Neural cell (in vitro differentiated cells): Measurements from ENCODE around the gene FAM53B. TPM values are rescaled to one million over a fixed set of nuclear protein-coding genes. Genes with fewer than 3 reads are reported as not detected.

Experiments
- H2AFZ ChIP-seq: fragments of 200-600, 300-800 bp; sonication (generic), shearing (Covaris generic); 2 replicates; pipeline ENCODE4 v1.6.0; 2014; ENCODE audit warnings: low read depth, mild to moderate bottlenecking, antibody characterized with exemption, low read length, moderate library complexity
- H3F3A ChIP-seq: fragments of 200-600 bp; shearing (Covaris generic); 2 replicates; pipeline ENCODE4 v1.6.1; 2016; ENCODE audit warnings: mild to moderate bottlenecking, moderate library complexity, mixed read lengths, antibody characterized with exemption, low read length; ENCODE audit not compliant: insufficient read depth, poor library complexity, severe bottlenecking
- H3K27ac ChIP-seq: fragments of 200-600, 300-800 bp; sonication (generic), shearing (Covaris generic); 2 replicates; pipeline ENCODE4 v1.5.1; 2014; ENCODE audit warnings: mild to moderate bottlenecking, low read length, moderate library complexity
- H3K27me3 ChIP-seq: fragments of 300-800, 200-600 bp; sonication (generic), shearing (Covaris generic); 2 replicates; pipeline ENCODE4 v1.6.0; 2014; ENCODE audit warnings: mild to moderate bottlenecking, low read depth, low read length, moderate library complexity; ENCODE audit not compliant: insufficient read depth
- H3K36me3 ChIP-seq: fragments of 300-800, 200-600 bp; sonication (generic), shearing (Covaris generic); 2 replicates; pipeline ENCODE4 v1.5.1; 2014; ENCODE audit warnings: mild to moderate bottlenecking, antibody characterized with exemption, low read length, moderate library complexity; ENCODE audit not compliant: insufficient read depth
- H3K4me2 ChIP-seq: fragments of 300-800, 200-600 bp; sonication (generic), shearing (Covaris generic); 2 replicates; pipeline ENCODE4 v1.6.0; 2014; ENCODE audit warnings: mild to moderate bottlenecking, low read length
- H3K4me3 ChIP-seq: fragments of 300-800, 200-600 bp; sonication (generic), shearing (Covaris generic); 2 replicates; pipeline ENCODE4 v1.5.1; 2014; ENCODE audit warnings: mild to moderate bottlenecking, low read length, moderate library complexity
- H3K79me2 ChIP-seq: fragments of 200-600 bp; shearing (Covaris generic); replicated peaks from 2 replicates; pipeline ENCODE4 v1.6.0; 2014; ENCODE audit warnings: mild to moderate bottlenecking, low read length, moderate library complexity; ENCODE audit not compliant: insufficient read depth
- H3K9ac ChIP-seq: fragments of 300-800, 200-600 bp; sonication (generic), shearing (Covaris generic); 2 replicates; pipeline ENCODE4 v1.6.1; 2016; ENCODE audit warnings: mild to moderate bottlenecking, low read length, mixed read lengths
- H3K9me2 ChIP-seq: fragments of 200-600 bp; shearing (Covaris generic); 2 replicates; pipeline ENCODE4 v1.6.1; 2016; ENCODE audit warnings: mild to moderate bottlenecking, low read length, mixed read lengths; ENCODE audit not compliant: insufficient read depth
- H3K9me3 ChIP-seq: fragments of 200-600, 300-800 bp; sonication (generic), shearing (Covaris generic); 2 replicates; pipeline ENCODE4 v1.6.1; 2016; ENCODE audit warnings: mild to moderate bottlenecking, mixed run types, low read length, moderate library complexity, mixed read lengths
- H4K20me1 ChIP-seq: fragments of 200-600 bp; shearing (Covaris generic); 2 replicates; pipeline ENCODE4 v1.6.1; 2016; ENCODE audit warnings: mild to moderate bottlenecking, mixed run types; ENCODE audit not compliant: insufficient read depth
- CTCF ChIP-seq: fragments of 450-650 bp; IDR thresholded peaks from 2 replicates; pipeline ENCODE4 v1.5.1; 2014; ENCODE audit warnings: antibody characterized with exemption, mild to moderate bottlenecking, moderate library complexity; ENCODE audit not compliant: poor library complexity, severe bottlenecking
- EP300 ChIP-seq: fragments of 450-650 bp; conservative IDR thresholded peaks from 2 replicates; pipeline ENCODE4 v1.6.1; 2014; ENCODE audit warnings: antibody characterized with exemption, mild to moderate bottlenecking, moderate library complexity; ENCODE audit not compliant: poor library complexity, severe bottlenecking
- EZH2 ChIP-seq: fragments of 200-600, 300-800 bp; shearing (Covaris generic), sonication (generic); IDR thresholded peaks from 2 replicates; pipeline ENCODE4 v1.6.1; 2014; ENCODE audit warnings: antibody characterized with exemption, low read length, borderline replicate concordance, mild to moderate bottlenecking; ENCODE audit not compliant: insufficient read depth, poor library complexity, severe bottlenecking
- MXI1 ChIP-seq: fragments of 450-650 bp; conservative IDR thresholded peaks from 2 replicates; pipeline ENCODE4 v1.6.1; 2014; ENCODE audit warnings: antibody characterized with exemption, mild to moderate bottlenecking; ENCODE audit not compliant: poor library complexity, severe bottlenecking
- POLR2AphosphoS5 ChIP-seq: IDR thresholded peaks from 2 replicates; pipeline ENCODE4 v1.6.1; 2012
- RAD21 ChIP-seq: fragments of 450-650 bp; conservative IDR thresholded peaks from 2 replicates; pipeline ENCODE4 v1.6.1; 2014; ENCODE audit warnings: antibody characterized with exemption, mild to moderate bottlenecking, moderate library complexity
- REST ChIP-seq: IDR thresholded peaks from 2 replicates; pipeline ENCODE4 v1.6.1; 2012; ENCODE audit warnings: borderline replicate concordance
- SMC3 ChIP-seq: fragments of 450-650 bp; conservative IDR thresholded peaks from 2 replicates; pipeline ENCODE4 v1.6.1; 2014; ENCODE audit warnings: antibody characterized with exemption, mild to moderate bottlenecking, moderate library complexity; ENCODE audit not compliant: poor library complexity
- TAF1 ChIP-seq: IDR thresholded peaks from 2 replicates; pipeline ENCODE4 v1.6.1; 2012; ENCODE audit warnings: low read depth
- polyA plus RNA-seq: library from polyadenylated mRNA; depleted of rRNA; stranded (reverse); fragments of >200 nt; gene quantifications from 2 replicates; pipeline ENCODE4 v1.2.3, GENCODE V29; 2014

Gene FAM53B
- polyA plus RNA-seq, 1 donor from 2014 or later, result 21.8 TPM

GRCh38 chr10:124693801-124694416 is 50.3 kb downstream of the FAM53B start:
- Histone ChIP-seq H3K9ac (no peak overlapping the region), H3K4me2 (no peak overlapping the region), H3K9me2 (no peaks in the 10 kb centered on the region), H3K79me2 (no peaks in the 10 kb centered on the region), H3K9me3 (no peaks in the 10 kb centered on the region), H3K27me3 (no peaks in the 10 kb centered on the region), H3K36me3 (no peaks in the 10 kb centered on the region), H3F3A (no peaks in the 10 kb centered on the region), H3K27ac (no peak overlapping the region), H3K4me3 (no peak overlapping the region), H4K20me1 (no peaks in the 10 kb centered on the region), H2AFZ (no peak overlapping the region)
- TF ChIP-seq EZH2, result no peak
- TF ChIP-seq EP300, result no peak
- TF ChIP-seq SMC3, result no peak
- no peak for TF ChIP-seq RAD21
- no peak for TF ChIP-seq CTCF
- no peak for TF ChIP-seq POLR2AphosphoS5
- TF ChIP-seq TAF1, result no peak

DNA sequence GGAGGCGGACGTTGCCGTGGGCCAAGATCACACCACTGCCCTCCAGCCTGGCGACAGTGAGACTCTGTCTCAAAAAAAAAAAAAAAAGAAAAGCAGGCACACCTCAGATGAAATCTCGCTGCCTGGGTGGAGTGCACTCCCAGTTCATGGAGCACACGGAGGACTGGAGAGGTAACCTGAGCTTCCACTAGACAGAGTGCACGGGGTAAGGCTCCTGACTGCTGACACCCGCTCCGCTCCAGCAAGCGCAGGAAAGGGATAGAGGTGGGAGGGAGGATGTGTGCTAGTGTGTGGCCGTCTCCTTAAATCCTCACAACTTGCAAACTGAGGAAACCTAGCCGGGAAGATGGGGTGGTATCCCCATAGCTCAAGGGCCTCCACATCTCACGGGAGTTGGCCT is 50.8 kb downstream of the FAM53B start:
- no peaks in the 10 kb centered on the region for H3K9me3 ChIP-seq
- H3K4me2 ChIP-seq, result no peak overlapping the region
- H3K79me2 ChIP-seq, result no peaks in the 10 kb centered on the region
- H3K27me3 ChIP-seq, result no peaks in the 10 kb centered on the region
- no peak overlapping the region for H2AFZ ChIP-seq
- H3K9ac ChIP-seq, result no peak overlapping the region
- no peaks in the 10 kb centered on the region for H3F3A ChIP-seq
- H3K9me2 ChIP-seq, result no peaks in the 10 kb centered on the region
- H3K36me3 ChIP-seq, result no peaks in the 10 kb centered on the region
- H4K20me1 ChIP-seq, result no peaks in the 10 kb centered on the region
- TF ChIP-seq SMC3 (no peak), MXI1 (no peak), CTCF (no peak), TAF1 (no peak), REST (no peak), EP300 (no peak), EZH2 (no peak), RAD21 (no peak), POLR2AphosphoS5 (no peak)
- H3K4me3 ChIP-seq, result no peak overlapping the region
- no peak overlapping the region for H3K27ac ChIP-seq
